Limb (tissue), 2 donors: ENCODE measurements around the gene SLC25A43.
"Not testable (repeated sequence)": the region's sequence is repeated elsewhere in the genome, so short reads cannot be mapped to it uniquely, and the experiment has no call there.

Source experiments
- DNase-seq, 2 donors: peaks; one replicate each; pipeline ENCODE4 v3.0.0-alpha.2; 2016; ENCODE audit errors: extremely low spot score in 2 of 2

Gene SLC25A43

DNA sequence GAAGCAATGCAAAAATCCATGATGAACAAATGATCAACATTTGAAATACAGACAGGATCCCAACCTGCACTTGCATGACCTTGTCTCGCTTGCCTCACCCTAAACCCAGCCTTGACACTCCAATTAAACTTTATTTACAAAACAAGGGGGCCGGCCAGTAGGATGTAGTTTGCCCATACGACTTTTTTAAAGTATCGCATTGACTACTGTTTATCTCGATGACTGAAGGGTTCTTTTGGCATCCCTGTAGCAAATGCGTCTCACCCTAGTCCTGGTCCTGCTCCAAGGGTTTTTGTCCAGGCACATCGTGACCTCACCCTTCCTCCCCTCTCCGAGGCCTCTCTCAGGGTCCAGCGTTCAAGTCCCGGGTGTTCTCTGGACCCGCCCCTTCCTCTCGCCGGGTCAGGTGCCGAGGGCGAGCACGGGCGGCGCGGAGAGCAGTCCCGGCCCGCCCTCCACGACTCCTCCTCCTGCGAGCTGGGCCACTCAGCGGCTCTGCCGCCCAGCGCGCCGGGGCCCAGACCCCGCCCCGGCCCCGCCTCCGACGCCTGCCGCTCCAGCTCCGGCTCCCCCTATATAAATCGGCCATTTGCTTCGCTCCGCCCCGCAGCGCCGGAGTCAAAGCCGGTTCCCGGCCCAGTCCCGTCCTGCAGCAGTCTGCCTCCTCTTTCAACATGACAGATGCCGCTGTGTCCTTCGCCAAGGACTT, 68.9 kb downstream of the SLC25A43 start, which contains the start of gene SLC25A5:
Gene SLC25A5 (plus strand): TSS at position 603 of the 709 bp plus-strand sequence. CDS start 72 bp downstream, at position 675.
- DNase-seq = peak; percentile 73 to 85

DNA sequence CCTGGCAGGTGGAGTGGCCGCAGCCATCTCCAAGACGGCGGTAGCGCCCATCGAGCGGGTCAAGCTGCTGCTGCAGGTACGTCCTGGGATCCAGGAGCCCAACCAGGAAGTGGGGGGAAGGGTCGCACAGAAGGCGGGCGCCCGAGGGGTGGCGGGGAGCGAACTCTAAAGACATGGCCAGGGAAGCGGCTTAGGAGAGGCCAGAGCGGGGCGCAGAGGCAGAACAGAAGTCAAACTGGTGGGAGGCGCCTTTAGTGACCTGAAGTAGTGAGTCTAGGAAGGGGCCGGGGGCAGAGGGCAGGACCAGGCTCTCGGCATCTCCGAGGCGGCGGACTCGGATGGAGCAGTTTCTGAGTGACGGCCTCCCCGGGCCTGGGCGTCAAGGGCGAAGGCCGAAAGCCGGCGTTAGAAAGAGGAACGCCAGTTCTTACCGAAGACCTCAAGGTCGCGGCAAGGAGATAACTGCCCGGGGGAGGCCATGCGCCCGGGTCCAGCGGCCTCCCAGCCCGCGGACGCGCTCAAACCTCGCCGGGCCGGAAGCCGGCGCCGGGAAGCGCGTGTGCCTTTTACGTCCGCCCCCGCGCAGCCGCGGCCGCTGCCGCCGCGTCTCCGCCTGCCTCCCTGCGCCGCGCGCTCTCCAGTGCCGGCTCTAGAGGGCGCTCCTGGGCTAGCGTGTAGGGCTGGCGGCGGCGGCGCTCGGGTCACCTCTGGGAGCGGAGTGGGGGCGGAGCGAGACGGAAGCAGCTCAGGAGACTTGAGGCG, 69.6 kb downstream of the SLC25A43 start:
- DNase-seq = peak; percentile 59 to 88

DNA sequence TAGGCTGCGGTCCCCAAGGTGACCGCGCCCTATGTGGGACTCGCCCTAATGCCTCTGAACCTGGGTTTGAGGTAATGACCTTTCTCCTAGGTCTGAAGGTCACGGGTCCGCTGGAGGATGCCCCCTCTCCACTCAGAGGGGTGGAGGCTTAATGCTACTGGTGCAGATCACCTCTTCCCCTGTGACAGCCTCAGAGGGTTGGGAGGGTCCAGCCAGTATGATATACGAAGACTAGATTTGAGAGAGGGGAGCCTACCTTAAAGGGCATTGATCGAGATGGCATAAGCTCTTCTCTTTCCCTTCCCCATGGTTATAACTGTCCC, 70.1 kb downstream of the SLC25A43 start:
- DNase-seq = no peak

GRCh38 chrX:119474615-119475388, 75.7 kb downstream of the SLC25A43 start:
- no peak for DNase-seq

DNA sequence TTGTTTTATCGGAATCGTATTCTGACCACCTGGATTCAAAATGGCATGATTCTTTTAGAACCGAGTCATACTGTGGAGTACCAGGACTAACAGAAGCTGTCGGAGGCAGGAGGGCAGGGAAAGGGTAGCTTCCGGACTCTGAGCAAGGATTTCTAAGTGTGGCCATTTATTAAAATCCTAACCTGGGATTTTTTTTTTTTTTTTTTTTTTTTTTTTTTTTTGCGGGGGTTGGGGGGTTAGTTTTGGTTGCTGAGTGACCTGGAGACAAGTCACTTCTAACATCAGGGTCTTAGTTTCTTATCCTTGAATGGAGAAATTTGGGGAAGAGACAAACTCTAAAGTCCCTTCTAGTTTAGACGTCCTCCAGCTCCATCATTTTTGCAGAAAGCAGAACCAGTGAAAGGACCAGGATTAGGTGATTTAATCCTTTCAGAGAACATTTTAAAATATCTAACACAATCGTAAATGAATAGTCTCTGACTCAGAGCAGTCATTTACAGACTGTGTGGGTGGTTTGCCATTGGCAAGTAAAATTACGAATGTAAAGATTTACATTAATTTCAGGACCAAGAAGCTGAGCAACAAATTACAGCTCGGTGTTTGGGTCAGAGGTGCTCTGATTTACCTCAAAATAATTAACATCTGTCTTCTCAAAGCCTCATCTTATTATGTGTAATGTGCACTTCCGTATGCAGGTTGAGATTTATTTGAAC, 76.4 kb downstream of the SLC25A43 start:
- DNase-seq = no peak

- DNase-seq = no peak
Observed at GRCh38 chrX:119477812-119478232, 78.7 kb downstream of the SLC25A43 start.

DNA sequence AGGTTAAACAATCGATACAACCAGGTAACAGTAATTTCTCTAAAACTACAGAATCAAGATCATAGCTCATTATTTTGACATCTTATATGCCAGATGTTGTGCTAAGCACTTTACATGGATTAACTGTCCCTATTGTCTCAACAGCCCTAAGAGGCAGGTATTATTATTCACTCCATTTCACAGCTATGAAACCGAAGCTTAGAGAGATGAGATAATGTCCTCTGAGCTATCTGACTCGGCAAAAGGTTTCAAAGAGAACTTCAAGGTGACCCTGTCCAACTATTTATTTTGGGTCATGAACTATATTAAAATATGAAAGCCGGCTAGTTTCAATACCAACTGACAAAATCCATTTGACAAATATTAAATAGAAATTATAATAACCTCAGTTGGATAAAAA, 79.4 kb downstream of the SLC25A43 start:
- DNase-seq = no peak

DNA sequence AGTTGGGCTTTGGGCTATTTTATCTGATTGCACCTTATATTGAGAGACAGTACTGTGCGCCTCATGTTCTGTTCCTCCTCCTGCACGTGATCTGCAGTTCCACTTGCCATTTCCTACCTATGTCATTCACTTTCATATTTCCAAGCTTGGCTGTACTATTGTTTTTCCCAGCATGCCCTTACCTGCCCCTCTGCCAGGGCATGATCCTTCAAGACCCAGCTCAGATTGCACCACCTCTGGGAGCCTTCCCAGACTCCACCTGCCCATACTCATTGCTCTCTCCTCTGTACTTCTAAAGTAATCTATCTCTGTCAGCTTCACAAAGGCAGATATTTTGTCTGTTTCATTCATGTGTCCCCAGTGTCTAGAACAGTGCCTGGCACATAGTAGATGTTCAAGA, 80.7 kb downstream of the SLC25A43 start:
- no peak for DNase-seq

DNA sequence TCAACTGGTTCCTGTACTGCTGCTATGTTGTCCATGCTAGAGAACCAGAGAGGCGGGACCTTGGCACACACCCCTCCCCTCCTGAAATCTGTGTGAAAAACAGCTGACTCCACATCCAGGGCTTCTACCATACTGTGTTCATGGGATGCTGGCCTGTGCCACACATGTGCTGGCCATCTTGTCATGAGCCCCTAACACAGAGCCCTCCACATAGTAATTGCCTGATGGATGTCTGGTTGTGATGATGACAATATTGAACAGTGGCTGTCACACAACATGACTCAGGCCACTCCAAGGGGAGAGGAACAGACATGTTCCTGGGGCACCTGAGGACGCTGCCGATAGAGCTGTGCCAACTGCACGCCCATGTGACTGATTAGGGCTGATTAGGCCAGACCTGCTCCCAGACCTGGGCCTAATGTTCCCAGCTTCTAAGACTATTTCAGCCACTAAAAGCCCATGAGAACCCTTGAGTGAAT, 82.2 kb downstream of the SLC25A43 start:
- no peak for DNase-seq

GRCh38 chrX:119482041-119482440, 82.9 kb downstream of the SLC25A43 start:
- no peak for DNase-seq

DNA sequence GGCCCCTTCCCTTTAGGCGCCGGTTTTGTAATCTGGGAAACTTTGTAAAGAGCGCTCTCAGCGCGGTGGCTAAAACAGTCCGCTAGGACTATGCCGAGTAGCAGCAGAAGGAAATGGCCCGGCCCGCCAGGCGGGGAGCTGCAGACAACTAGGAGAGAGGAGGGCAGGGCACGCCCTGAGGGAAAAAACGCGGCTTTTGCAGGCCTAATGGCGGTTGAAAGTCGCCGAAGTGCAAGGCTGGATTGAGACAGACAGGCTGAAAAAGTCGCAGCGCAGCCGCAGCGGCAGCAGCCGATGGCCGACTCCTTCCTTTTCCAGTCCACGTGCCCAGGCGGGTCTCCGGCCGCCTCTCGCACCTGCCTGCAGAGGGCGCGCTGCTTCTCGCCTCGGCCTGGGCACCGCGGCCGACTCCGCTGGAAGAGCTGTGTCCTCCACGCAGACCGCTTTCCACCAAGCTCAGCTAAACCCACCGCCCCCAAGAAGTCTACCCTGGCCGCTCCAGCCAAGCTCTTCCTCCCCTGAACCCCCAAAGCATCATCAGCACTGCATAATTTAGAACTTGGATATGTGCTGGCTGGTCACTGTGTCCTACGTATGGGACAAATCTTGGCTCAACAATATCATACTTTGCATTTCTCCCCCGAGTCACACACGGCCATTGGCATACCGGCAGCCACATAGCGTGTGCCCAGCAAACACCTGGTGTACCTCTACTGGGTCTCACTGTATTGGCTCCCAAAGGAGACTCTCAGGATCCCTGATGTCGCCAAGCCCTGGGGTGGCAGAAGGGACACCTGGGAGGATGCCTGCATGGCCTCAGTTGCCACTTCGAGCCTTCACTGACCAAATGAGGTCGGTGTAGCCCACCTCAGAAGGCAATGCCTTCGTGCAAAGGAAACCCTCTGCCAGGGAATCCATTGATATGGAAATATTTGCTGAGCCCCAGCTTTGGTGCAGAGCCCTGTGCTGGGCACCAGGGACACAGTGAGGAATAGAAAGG, 83.6 kb downstream of the SLC25A43 start:
- DNase-seq = peak; percentile 14 to 68

DNA sequence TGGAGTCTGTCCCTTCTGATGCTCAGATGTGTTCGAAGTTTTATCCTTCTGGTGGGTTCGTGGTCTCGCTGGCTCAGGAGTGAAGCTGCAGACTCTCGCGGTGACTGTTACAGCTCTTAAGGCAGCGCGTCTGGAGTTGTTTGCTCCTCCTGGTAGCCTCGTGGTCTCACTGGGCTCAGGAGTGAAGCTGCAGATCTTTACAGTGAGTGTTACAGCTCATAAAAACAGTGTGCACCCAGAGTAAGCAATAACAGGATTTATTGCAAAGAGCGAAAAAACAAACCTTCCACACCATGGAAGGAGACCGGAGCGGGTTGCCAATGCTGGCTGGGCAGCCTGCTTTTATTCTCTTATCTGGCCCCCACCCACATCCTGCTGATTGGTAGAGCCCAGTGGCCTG, 87.6 kb downstream of the SLC25A43 start:
- no peak for DNase-seq

DNA sequence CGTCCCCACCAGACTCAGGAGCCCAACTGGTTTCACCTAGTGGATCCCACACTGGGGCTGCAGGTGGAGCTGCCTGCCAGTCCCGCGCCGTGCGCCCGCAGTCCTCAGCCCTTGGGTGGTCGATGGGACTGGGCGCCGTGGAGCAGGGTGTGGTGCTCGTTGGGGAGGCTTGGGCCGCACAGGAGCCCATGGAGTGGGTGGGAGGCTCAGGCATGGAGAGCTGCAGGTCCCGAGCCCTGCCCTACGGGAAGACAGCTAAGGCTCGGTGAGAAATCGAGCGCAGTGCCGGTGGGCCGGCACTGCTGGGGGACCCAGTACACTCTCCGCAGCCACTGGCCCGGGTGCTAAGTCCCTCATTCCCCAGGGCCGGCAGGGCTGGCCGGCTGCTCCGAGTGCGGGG, 88.6 kb downstream of the SLC25A43 start:
- DNase-seq = not testable (repeated sequence)

DNA sequence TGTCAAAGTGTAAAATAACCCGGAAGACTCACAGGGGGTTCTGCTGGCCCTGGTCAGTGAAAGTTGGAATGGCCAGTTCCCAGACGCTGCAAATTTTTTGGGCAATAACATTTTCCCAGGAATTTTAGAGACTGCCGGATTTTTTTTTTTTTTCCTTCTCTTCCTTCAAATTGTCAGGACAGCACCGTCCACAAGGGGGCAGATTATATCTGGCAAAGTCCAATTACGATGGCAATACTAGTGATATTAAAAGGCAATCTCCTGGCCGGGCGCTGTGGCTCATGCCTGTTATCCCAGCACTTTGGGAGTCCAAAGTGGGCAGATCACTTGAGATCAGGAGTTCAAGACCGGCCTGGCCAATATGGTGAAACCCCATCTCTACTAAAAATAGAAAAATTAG, 89.6 kb downstream of the SLC25A43 start:
- peak in 1 of 2 donors; percentile 54 for DNase-seq

- no peak for DNase-seq
Observed at GRCh38 chrX:119489212-119490074, 90.3 kb downstream of the SLC25A43 start.

DNA sequence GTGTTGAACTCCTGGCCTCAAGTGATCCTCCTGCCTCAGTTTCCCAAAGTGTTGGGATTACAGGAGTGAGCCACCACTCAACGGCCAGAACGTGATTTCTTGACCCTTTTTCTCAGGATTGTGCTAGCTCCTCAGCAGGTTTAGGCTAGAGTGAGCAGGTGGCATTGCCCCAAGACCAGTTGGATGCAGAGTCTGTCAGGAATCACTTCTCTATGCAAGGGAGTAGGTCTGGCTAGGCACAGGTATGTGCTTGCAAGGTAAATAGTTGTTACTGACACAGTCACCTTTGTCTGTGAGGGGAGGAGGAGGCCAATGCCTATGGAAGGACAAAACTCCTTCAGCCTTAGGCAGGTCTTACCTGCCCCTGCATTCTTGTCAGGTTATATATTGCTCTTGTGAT, 93.3 kb downstream of the SLC25A43 start:
- no peak for DNase-seq

DNA sequence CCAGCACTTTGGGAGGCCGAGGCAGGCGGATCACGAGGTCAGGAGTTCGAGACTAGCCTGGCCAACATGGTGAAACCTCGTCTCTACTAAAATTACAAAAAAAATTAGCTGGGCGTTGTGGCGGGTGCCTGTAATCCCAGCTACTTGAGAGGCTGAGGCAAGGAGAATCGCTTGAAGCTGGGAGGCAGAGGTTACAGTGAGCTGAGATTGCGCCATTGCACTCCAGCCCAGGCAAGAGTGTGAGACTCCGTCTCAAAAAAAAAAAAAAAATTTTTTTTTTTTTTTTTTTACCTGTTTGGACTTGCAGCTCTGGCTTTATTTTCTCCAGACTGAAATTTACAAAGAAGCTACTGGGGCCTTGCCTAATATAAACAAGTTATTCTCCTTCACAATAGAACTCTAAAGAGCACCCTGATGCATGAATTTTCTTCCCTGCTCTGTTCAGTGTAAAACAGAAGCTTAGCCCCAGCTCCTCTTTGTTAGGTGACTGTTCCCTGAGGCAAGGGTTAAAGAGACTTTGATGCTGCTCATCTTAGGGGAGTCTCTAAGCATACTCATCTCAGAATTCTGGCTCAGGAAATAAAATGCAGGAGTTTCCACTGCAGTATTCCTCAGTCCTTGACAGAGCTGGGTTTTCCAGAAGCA, 94.8 kb downstream of the SLC25A43 start:
- not testable (repeated sequence) for DNase-seq
